HL-60/S4 treated with retinoic acid at 250 ng/mL for 4 days and 3 days (cell line): ENCODE measurements around the gene TSPY1.
"Not testable (repeated sequence)": the region's sequence is repeated elsewhere in the genome, so short reads cannot be mapped to it uniquely, and the experiment has no call there.

Experiments used
- in situ Hi-C: fragments of 300-500 bp; cut with MboI; formaldehyde crosslinking; loops from 2 replicates; pipeline ENCODE4 v1.7.0; 2022; ENCODE audit warnings: low sequenced_read_pairs

The TSPY1 gene, protein sequence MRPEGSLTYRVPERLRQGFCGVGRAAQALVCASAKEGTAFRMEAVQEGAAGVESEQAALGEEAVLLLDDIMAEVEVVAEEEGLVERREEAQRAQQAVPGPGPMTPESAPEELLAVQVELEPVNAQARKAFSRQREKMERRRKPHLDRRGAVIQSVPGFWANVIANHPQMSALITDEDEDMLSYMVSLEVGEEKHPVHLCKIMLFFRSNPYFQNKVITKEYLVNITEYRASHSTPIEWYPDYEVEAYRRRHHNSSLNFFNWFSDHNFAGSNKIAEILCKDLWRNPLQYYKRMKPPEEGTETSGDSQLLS

DNA sequence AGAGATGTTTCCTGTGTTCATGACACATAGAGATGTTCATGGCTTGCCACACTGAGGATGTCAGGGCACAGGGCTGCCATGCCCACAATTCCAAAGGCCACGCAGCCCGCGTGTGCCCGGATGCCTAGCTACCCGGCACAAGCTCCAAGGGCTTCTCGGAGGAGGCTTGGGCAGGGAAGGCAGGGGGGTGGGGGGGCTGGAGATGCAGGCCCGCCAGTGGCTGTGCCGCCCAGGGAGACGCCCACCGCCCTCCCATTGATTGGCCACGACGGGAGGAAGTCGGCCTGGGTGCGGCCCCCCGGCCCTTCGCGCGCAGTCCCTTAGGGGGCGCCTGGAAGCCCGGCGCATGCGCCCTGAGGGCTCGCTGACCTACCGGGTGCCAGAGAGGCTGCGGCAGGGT is at the start of gene TSPY1:
Gene TSPY1, plus strand, starts transcription at position 301 of the 400 bp plus-strand sequence. Its CDS starts 46 bp downstream, at position 347.
- in situ Hi-C loops = not testable (repeated sequence)

DNA sequence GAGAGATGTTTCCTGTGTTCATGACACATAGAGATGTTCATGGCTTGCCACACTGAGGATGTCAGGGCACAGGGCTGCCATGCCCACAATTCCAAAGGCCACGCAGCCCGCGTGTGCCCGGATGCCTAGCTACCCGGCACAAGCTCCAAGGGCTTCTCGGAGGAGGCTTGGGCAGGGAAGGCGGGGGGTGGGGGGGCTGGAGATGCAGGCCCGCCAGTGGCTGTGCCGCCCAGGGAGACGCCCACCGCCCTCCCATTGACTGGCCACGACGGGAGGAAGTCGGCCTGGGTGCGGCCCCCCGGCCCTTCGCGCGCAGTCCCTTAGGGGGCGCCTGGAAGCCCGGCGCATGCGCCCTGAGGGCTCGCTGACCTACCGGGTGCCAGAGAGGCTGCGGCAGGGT is 20.2 kb downstream of the TSPY1 start, which contains the start of gene TSPY9:
Gene TSPY9, plus strand, starts transcription at position 301 of the 400 bp plus-strand sequence. Its CDS starts 46 bp downstream, at position 347.
- in situ Hi-C loops = not testable (repeated sequence)

DNA sequence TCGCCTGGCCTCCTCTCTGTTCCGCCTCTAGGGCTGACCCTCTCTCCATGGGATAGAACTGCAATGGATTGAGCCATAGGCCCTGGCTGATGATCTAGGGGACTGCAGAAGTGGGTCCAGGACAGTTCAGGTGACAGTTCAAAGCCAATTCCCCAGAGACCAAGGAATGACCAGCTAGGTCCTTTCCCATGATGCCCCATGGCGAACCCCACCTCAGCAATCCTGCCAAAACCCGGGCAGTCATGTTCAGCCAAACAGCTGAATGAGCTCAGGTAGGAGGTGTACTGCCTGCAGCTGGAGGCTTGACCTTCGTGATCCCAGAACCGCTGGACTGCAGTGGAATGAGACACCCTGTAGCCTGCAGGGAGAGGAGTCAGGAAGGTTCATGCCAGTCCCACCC is 37.6 kb downstream of the TSPY1 start:
- in situ Hi-C loops = not testable (repeated sequence)

DNA sequence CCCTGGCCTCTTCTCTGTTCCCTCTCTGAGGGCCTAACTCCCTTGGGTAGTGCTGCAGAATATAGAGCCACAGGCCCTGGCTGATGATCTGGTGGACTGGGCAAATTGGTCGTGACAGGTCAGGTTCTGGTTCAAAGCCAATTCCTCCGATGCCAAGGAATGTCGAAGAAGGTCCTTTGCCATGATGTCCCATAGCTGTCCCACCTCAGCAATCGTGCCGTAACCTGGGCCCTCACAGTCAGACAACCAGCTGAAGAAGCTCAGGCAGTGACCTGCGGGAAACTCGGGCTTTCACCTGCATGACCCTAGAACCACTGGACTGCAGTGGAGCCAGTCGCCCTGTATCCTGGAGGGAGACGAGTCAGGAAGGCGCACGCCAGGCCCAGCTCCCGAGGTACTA is 49.5 kb downstream of the TSPY1 start:
- in situ Hi-C loops = not testable (repeated sequence)
